ENCODE results near the gene ACACB.

GRCh38 chr12:109092497-109093021, 23.8 kb upstream of the ACACB start:
- no peak for TF ChIP-seq MAX (IDR thresholded peaks at IDR 0.05; ENCODE audit: insufficient read depth, insufficient read length)
- TF ChIP-seq CTCF (IDR thresholded peaks at IDR 0.05; ENCODE audit: extremely low read depth in 1 of 2, insufficient read depth in 1 of 2, low read depth in 1 of 2, low read length in 2 of 2): no peak
- no peak for TF ChIP-seq MYC (IDR thresholded peaks at IDR 0.05; ENCODE audit: low read depth, low read length)
- TF ChIP-seq POLR2A (IDR thresholded peaks at IDR 0.05; ENCODE audit: low read depth, low read length): no peak
- no peak for TF ChIP-seq POLR2AphosphoS5 (IDR thresholded peaks at IDR 0.05; ENCODE audit: insufficient read depth, low read depth, low read length)

All from endothelial cell of umbilical vein (primary cell).